HepG2 (cell line): Measurements from ENCODE around the gene UBXN6. TPM values are rescaled to one million over a fixed set of nuclear protein-coding genes. Genes with fewer than 3 reads are reported as not detected.
A peak's percentile ranks its signal among the peaks of the same experiment; 100 is the strongest.

Source experiments
- ATAC-seq: fragments of 200-7000 bp; cut with Tn5 transposase; 3 replicates; pipeline ENCODE4 v1.9.1; 2020; ENCODE audit warnings: mild to moderate bottlenecking, moderate library complexity
- BruUV-seq: library from RNA; stranded (reverse); fragments of 400-500 nt; replicated peaks from 2 replicates; lab custom pipeline; 2021; lab: Mats Ljungman, UMichigan
- CTCF ChIA-PET: fragments of 300-600 bp; formaldehyde crosslinking; extraction: SDS; loops from one replicate; lab custom pipeline; 2021; ENCODE audit warnings: low total read pairs, inconsistent platforms, low intra/inter-chr PET ratio; lab: Yijun Ruan, JAX
- POLR2A ChIA-PET: fragments of 350-600 bp; sonication (Branson Sonifier 250); formaldehyde crosslinking; loops from one replicate; lab custom pipeline; 2020; ENCODE audit warnings: antibody characterized with exemption, inconsistent platforms; lab: Yijun Ruan, JAX
- DNase-seq: peaks from one replicate; pipeline ENCODE4 v3.0.0-alpha.2; 2015; ENCODE audit warnings: low spot score
- FAIRE-seq: peaks from 3 replicates; lab custom pipeline; 2011; peaks lifted over from hg19 to GRCh38; lab: Jason Lieb, UNC
- H2AFZ ChIP-seq: one replicate; pipeline ENCODE4 v1.6.1; 2011; ENCODE audit warnings: low read length, inconsistent platforms
- H3K27ac ChIP-seq: fragments of 300-600 bp; 3 replicates; pipeline ENCODE4 v1.8.0; 2011; ENCODE audit warnings: mixed run types, mild to moderate bottlenecking, mixed read lengths, low read length, inconsistent platforms; ENCODE audit not compliant: insufficient read depth; ENCODE audit errors: extremely low read length
- H3K27me3 ChIP-seq, 2 experiments: fragments of 200-600 bp in 1 of 2; 2 replicates in 1 of 2; 3 replicates in 1 of 2; pipeline versions ENCODE4 v1.6.0 to v1.8.0; 2011; ENCODE audit warnings: low read length in 2 of 2, mild to moderate bottlenecking in 2 of 2, moderate library complexity in 2 of 2, inconsistent platforms in 1 of 2; ENCODE audit not compliant: insufficient read depth in 2 of 2, control insufficient read depth in 1 of 2
- H3K36me3 ChIP-seq, 2 experiments: fragments of 200-600 bp in 1 of 2; replicated peaks in 1 of 2; 2 replicates in 1 of 2; 3 replicates in 1 of 2; pipeline versions ENCODE4 v1.5.1 to v1.8.0; 2011; ENCODE audit warnings: low read length in 2 of 2, inconsistent platforms in 1 of 2; ENCODE audit not compliant: insufficient read depth in 2 of 2, control insufficient read depth in 1 of 2
- H3K4me1 ChIP-seq: 2 replicates; pipeline ENCODE4 v1.5.1; 2012; ENCODE audit warnings: low read length, inconsistent platforms; ENCODE audit not compliant: insufficient read depth
- H3K4me2 ChIP-seq: 2 replicates; pipeline ENCODE4 v1.6.0; 2011; ENCODE audit warnings: low read depth, low read length, inconsistent platforms
- H3K4me3 ChIP-seq, 3 experiments: fragments of 200-600 bp in 1 of 3; sonication (generic), shearing (Covaris generic) in 1 of 3; replicated peaks in 1 of 3; 2 replicates each; pipeline ENCODE4 v1.5.1; 2011 to 2016; ENCODE audit warnings: low read length in 3 of 3, inconsistent platforms in 2 of 3, low read depth in 2 of 3, mild to moderate bottlenecking in 2 of 3, control low read depth in 1 of 3, mixed read lengths in 1 of 3; ENCODE audit not compliant: insufficient read depth in 1 of 3
- H3K79me2 ChIP-seq: one replicate; pipeline ENCODE4 v1.6.1; 2011; ENCODE audit warnings: low read length, inconsistent platforms; ENCODE audit not compliant: insufficient read depth
- H3K9ac ChIP-seq: 2 replicates; pipeline ENCODE4 v1.6.0; 2011; ENCODE audit warnings: mild to moderate bottlenecking, low read depth, low read length, inconsistent platforms; ENCODE audit not compliant: insufficient read depth
- H3K9me3 ChIP-seq: 2 replicates; pipeline ENCODE4 v1.5.1; 2012; ENCODE audit warnings: mild to moderate bottlenecking, low read length
- H4K20me1 ChIP-seq: 2 replicates; pipeline ENCODE4 v1.6.0; 2011; ENCODE audit warnings: inconsistent platforms, mild to moderate bottlenecking, low read length, moderate library complexity; ENCODE audit not compliant: insufficient read depth
- HNRNPLL ChIP-seq: fragments of 200-400 bp; formaldehyde crosslinking; IDR thresholded peaks from 2 replicates; pipeline ENCODE4 v1.6.1; 2017; ENCODE audit warnings: mild to moderate bottlenecking, low read depth, low read length; ENCODE audit not compliant: poor library complexity, severe bottlenecking
- PHF8 ChIP-seq: sonication (generic); formaldehyde crosslinking; IDR thresholded peaks from 2 replicates; pipeline ENCODE4 v1.5.0; 2020; ENCODE audit warnings: missing genetic modification reagents
- SAP130 ChIP-seq: IDR thresholded peaks from 2 replicates; pipeline ENCODE4 v1.6.1; 2016; ENCODE audit warnings: low read depth
- ZBTB38 ChIP-seq: sonication (generic); formaldehyde crosslinking; IDR thresholded peaks from 2 replicates; pipeline ENCODE4 v1.5.1; 2020; ENCODE audit warnings: mild to moderate bottlenecking, missing genetic modification reagents
- ZFX ChIP-seq: sonication (generic); formaldehyde crosslinking; IDR thresholded peaks from 2 replicates; pipeline ENCODE4 v1.4.0; 2020; ENCODE audit warnings: mild to moderate bottlenecking, low read depth, missing genetic modification reagents, moderate library complexity
- ZNF891 ChIP-seq: sonication (generic); formaldehyde crosslinking; IDR thresholded peaks from 2 replicates; pipeline ENCODE4 v1.5.0; 2020; ENCODE audit warnings: mild to moderate bottlenecking, missing genetic modification reagents
- WGBS: methylation state at CpG from one replicate; pipeline ENCODE4 v1.1.6; 2017; ENCODE audit warnings: low lambda C conversion rate; 5-methylcytosine and 5-hydroxymethylcytosine counted together
- in situ Hi-C: cut with HindIII; loops from 2 replicates; pipeline ENCODE4 v1.10.0; 2017; ENCODE audit warnings: low pct_unique_long_range_greater_than_20kb; ENCODE audit not compliant: extremely low pct_ligation_motif_present
- intact Hi-C: fragments of 100-400 bp; cut with micrococcal nuclease; formaldehyde crosslinking; loops from one replicate; pipeline ENCODE4 v1.10.0; 2022; ENCODE audit not compliant: unreplicated experiment
- polyA plus RNA-seq, 8 experiments: library from polyadenylated mRNA; depleted of rRNA in 3 of 8; stranded (reverse) in 7 of 8; unstranded in 1 of 8; fragments of >200 nt; fragmentation: Illumina TruSeq in 4 of 8; extraction: Trizol in 4 of 8; gene quantifications; 2 replicates each; pipeline versions ENCODE4 v1.2.1 to v1.2.3, GENCODE V29; 2011 to 2016; ENCODE audit warnings: low read depth in 4 of 8, missing spikeins in 1 of 8, mixed read lengths in 1 of 8; ENCODE audit not compliant: insufficient read depth in 1 of 8
- total RNA-seq, 5 experiments: library from RNA; depleted of rRNA; stranded (reverse); fragments of >200 nt; fragmentation: Illumina TruSeq; extraction: Trizol; gene quantifications; 2 replicates each; pipeline ENCODE4 v1.2.3, GENCODE V29; 2016; ENCODE audit warnings: low read depth in 1 of 5
- TF ChIP-seq, protein P1 (sequence below): sonication (generic); formaldehyde crosslinking; IDR thresholded peaks from 2 replicates; pipeline ENCODE4 v1.4.0; 2020; ENCODE audit warnings: missing genetic modification reagents
- TF ChIP-seq, protein P2 (sequence below): sonication (generic); formaldehyde crosslinking; IDR thresholded peaks from 2 replicates; pipeline ENCODE4 v1.4.0; 2020; ENCODE audit warnings: missing genetic modification reagents
- TF ChIP-seq, protein P3 (sequence below): sonication (generic); formaldehyde crosslinking; IDR thresholded peaks from 2 replicates; pipeline ENCODE4 v1.5.0; 2020; ENCODE audit warnings: mild to moderate bottlenecking, missing genetic modification reagents, borderline replicate concordance

The UBXN6 gene
- total and polyA plus RNA-seq, 2 of the 13 experiments (the other 11 are each of a cell fraction or from before 2014, with no cell fraction given): 34.9 to 35.5 TPM

DNA sequence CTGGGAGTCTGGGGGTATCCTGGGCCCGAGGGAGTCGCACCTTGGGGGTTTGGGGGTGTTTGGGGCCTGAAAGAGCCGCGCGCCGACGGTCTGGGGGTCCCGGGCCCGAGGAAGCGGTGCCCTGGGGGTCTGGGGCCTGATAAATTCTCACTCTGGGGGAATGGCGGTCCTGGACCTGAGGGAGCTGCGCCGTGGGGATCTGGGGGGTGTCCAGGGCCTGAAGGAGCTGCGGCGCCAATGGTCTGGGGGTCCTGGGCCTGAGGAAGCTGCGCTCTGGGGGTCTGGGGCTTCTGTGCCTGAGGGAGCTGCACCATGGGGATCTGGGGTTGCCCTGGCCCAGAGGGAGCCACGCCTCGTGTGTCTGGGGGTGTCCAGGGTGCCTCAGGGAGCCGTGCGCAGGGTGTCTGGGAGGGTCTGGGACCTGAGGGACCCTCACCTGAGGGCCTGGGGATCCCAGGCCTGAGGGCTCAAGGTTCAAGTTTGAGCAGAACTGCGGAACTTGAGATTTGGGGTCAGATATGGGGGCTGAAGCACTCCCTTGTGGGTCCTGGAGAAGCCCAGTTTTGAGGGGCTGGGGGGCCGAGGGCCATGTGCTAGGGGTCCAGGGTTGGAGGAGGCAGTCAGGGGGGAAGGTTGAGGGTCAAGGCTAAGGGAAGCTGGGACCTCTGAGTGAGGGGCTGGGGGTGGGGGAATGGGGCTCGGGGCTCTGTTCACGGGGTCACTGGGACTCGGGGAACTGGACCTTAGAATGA, 15.6 kb upstream of the UBXN6 start:
- in situ Hi-C loops: no loop called here
- peaks cover 22% of the 10 kb centered on the region for H3K79me2 ChIP-seq
- H3K4me1 ChIP-seq: peaks cover 21% of the 10 kb centered on the region
- TF ChIP-seq ZBTB38 (no peak), ZNF891 (CRISPR knock-in tag) (peak; percentile 59; the same call in 1 of the 2 replicates), SAP130 (CRISPR knock-in tag) (peak; percentile 14; the same call in 1 of the 2 replicates), HNRNPLL (peak; percentile 27), ZFX (CRISPR knock-in tag) (peak; percentile 45), PHF8 (CRISPR knock-in tag) (peak; percentile 26; the same call in 1 of the 2 replicates)
- TF ChIP-seq, protein P1, sequence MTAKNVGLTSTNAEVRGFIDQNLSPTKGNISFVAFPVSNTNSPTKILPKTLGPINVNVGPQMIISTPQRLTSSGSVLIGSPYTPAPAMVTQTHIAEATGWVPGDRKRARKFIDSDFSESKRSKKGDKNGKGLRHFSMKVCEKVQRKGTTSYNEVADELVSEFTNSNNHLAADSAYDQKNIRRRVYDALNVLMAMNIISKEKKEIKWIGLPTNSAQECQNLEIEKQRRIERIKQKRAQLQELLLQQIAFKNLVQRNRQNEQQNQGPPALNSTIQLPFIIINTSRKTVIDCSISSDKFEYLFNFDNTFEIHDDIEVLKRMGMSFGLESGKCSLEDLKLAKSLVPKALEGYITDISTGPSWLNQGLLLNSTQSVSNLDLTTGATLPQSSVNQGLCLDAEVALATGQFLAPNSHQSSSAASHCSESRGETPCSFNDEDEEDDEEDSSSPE (CRISPR knock-in tag): no peak
- TF ChIP-seq, protein P2, sequence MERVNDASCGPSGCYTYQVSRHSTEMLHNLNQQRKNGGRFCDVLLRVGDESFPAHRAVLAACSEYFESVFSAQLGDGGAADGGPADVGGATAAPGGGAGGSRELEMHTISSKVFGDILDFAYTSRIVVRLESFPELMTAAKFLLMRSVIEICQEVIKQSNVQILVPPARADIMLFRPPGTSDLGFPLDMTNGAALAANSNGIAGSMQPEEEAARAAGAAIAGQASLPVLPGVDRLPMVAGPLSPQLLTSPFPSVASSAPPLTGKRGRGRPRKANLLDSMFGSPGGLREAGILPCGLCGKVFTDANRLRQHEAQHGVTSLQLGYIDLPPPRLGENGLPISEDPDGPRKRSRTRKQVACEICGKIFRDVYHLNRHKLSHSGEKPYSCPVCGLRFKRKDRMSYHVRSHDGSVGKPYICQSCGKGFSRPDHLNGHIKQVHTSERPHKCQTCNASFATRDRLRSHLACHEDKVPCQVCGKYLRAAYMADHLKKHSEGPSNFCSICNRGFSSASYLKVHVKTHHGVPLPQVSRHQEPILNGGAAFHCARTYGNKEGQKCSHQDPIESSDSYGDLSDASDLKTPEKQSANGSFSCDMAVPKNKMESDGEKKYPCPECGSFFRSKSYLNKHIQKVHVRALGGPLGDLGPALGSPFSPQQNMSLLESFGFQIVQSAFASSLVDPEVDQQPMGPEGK (CRISPR knock-in tag): 0 out of 2 replicates have a peak, but pooled peaks have one; percentile 10
- TF ChIP-seq, protein P3, sequence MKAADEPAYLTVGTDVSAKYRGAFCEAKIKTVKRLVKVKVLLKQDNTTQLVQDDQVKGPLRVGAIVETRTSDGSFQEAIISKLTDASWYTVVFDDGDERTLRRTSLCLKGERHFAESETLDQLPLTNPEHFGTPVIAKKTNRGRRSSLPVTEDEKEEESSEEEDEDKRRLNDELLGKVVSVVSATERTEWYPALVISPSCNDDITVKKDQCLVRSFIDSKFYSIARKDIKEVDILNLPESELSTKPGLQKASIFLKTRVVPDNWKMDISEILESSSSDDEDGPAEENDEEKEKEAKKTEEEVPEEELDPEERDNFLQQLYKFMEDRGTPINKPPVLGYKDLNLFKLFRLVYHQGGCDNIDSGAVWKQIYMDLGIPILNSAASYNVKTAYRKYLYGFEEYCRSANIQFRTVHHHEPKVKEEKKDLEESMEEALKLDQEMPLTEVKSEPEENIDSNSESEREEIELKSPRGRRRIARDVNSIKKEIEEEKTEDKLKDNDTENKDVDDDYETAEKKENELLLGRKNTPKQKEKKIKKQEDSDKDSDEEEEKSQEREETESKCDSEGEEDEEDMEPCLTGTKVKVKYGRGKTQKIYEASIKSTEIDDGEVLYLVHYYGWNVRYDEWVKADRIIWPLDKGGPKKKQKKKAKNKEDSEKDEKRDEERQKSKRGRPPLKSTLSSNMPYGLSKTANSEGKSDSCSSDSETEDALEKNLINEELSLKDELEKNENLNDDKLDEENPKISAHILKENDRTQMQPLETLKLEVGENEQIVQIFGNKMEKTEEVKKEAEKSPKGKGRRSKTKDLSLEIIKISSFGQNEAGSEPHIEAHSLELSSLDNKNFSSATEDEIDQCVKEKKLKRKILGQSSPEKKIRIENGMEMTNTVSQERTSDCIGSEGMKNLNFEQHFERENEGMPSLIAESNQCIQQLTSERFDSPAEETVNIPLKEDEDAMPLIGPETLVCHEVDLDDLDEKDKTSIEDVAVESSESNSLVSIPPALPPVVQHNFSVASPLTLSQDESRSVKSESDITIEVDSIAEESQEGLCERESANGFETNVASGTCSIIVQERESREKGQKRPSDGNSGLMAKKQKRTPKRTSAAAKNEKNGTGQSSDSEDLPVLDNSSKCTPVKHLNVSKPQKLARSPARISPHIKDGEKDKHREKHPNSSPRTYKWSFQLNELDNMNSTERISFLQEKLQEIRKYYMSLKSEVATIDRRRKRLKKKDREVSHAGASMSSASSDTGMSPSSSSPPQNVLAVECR: 0 out of 2 replicates have a peak, but pooled peaks have one; percentile 19
- no peaks in the 10 kb centered on the region; a peak in 1 of 5 replicates for H3K27me3 ChIP-seq
- no peak for FAIRE-seq
- H3K9me3 ChIP-seq: no peaks in the 10 kb centered on the region
- ChIA-PET CTCF (no interaction called here), POLR2A (interaction anchor here (0.6 to 0.9 kb wide), 2 partner anchors 9 to 21 kb away, joined by 3 to 4 read pairs; no protein-coding TSS in a partner anchor)
- DNase-seq: no peak
- H3K9ac ChIP-seq: peak overlapping the region; percentile 94
- no peak for ATAC-seq
- H3K4me3 ChIP-seq: peak overlapping the region; percentile 79 to 94 (median 94)
- intact Hi-C loops: loop anchor here (5.0 kb wide), 1 partner anchor 64 kb away; the partner anchor contains the start of gene PLIN5
- peak overlapping the region; percentile 77 for H3K4me2 ChIP-seq
- H3K36me3 ChIP-seq: peaks cover 11 to 23% of the 10 kb centered on the region in 2 experiments; a peak in 4 of 5 replicates
- 0 out of 2 replicates have a peak, but pooled peaks cover 4% of the 10 kb centered on the region for H4K20me1 ChIP-seq
- WGBS: 11% methylated on average over 8 of the region's 25 CpGs
- BruUV-seq: no TSS peak
- peak overlapping the region; percentile 67 for H3K27ac ChIP-seq
- H2AFZ ChIP-seq: no peak overlapping the region
